Osteocyte (in vitro differentiated cells): ENCODE measurements around the gene CDH13. TPM values are rescaled to one million over a fixed set of nuclear protein-coding genes. Genes with fewer than 3 reads are reported as not detected.
A peak's percentile ranks its signal among the peaks of the same experiment; 100 is the strongest.

Experiments
- DNase-seq: peaks from one replicate; pipeline ENCODE4 v3.0.0; 2021; ENCODE audit warnings: mixed read lengths; ENCODE audit not compliant: unreplicated experiment; ENCODE audit errors: extremely low spot score
- H3K27ac Mint-ChIP-seq: one replicate; pipeline ENCODE4 v1.8.0; 2021; ENCODE audit warnings: mild to moderate bottlenecking, mixed read lengths; ENCODE audit not compliant: unreplicated experiment
- H3K27me3 Mint-ChIP-seq: one replicate; pipeline ENCODE4 v1.8.0; 2021; ENCODE audit warnings: mixed read lengths; ENCODE audit not compliant: unreplicated experiment
- H3K36me3 Mint-ChIP-seq: one replicate; pipeline ENCODE4 v1.8.0; 2021; ENCODE audit warnings: mixed read lengths; ENCODE audit not compliant: unreplicated experiment
- H3K4me1 Mint-ChIP-seq: one replicate; pipeline ENCODE4 v1.8.0; 2021; ENCODE audit warnings: mixed read lengths; ENCODE audit not compliant: unreplicated experiment
- H3K4me3 Mint-ChIP-seq: one replicate; pipeline ENCODE4 v1.8.0; 2021; ENCODE audit warnings: mild to moderate bottlenecking, moderate library complexity, mixed read lengths; ENCODE audit not compliant: unreplicated experiment
- H3K9me3 Mint-ChIP-seq: one replicate; pipeline ENCODE4 v1.8.0; 2021; ENCODE audit warnings: mixed read lengths; ENCODE audit not compliant: unreplicated experiment
- CTCF ChIP-seq: fragments of 200-600 bp; sonication (generic); IDR thresholded peaks from 2 replicates; pipeline ENCODE4 v1.5.0; 2021; ENCODE audit warnings: antibody characterized with exemption, mild to moderate bottlenecking, moderate library complexity
- total RNA-seq: library from RNA; stranded (reverse); gene quantifications from 2 replicates; pipeline ENCODE4 v1.2.1, GENCODE V29; 2021

The CDH13 gene
- total RNA-seq, 1 donor from 2014 or later, result 27.0 TPM

- H3K27ac Mint-ChIP-seq, result no peak overlapping the region
- H3K4me3 Mint-ChIP-seq, result no peak overlapping the region
- no peaks in the 10 kb centered on the region for H3K9me3 Mint-ChIP-seq
- H3K27me3 Mint-ChIP-seq, result no peaks in the 10 kb centered on the region
- no peak for TF ChIP-seq CTCF
- H3K4me1 Mint-ChIP-seq, result peaks cover 17% of the 10 kb centered on the region
- no peak for DNase-seq
- no peaks in the 10 kb centered on the region for H3K36me3 Mint-ChIP-seq
These were observed 378.9 kb downstream of the CDH13 start for GRCh38 chr16:83005653-83006160.

- DNase-seq, result no peak
- no peaks in the 10 kb centered on the region for H3K36me3 Mint-ChIP-seq
- H3K27ac Mint-ChIP-seq, result no peak overlapping the region
- H3K4me1 Mint-ChIP-seq, result peaks cover 26% of the 10 kb centered on the region
- H3K9me3 Mint-ChIP-seq, result no peaks in the 10 kb centered on the region
- H3K4me3 Mint-ChIP-seq, result no peak overlapping the region
- H3K27me3 Mint-ChIP-seq, result no peaks in the 10 kb centered on the region
- TF ChIP-seq CTCF, result no peak
These were observed 384.3 kb downstream of the CDH13 start for GRCh38 chr16:83010776-83011720.

- no peaks in the 10 kb centered on the region for H3K9me3 Mint-ChIP-seq
These were observed 385.2 kb downstream of the CDH13 start for GRCh38 chr16:83011939-83012338.

GRCh38 chr16:83013071-83013470 lies 386.3 kb downstream of the CDH13 start:
- Mint-ChIP-seq H3K4me3 (no peak overlapping the region), H3K27me3 (no peaks in the 10 kb centered on the region), H3K4me1 (peaks cover 26% of the 10 kb centered on the region), H3K36me3 (no peaks in the 10 kb centered on the region), H3K9me3 (no peaks in the 10 kb centered on the region), H3K27ac (no peak overlapping the region)
- TF ChIP-seq CTCF, result no peak
- no peak for DNase-seq

More at GRCh38 chr16:83011939-83012338, 385.2 kb downstream of the CDH13 start:
- peak overlapping the region; percentile 39 for H3K27ac Mint-ChIP-seq
- no peaks in the 10 kb centered on the region for H3K36me3 Mint-ChIP-seq
- TF ChIP-seq CTCF, result no peak
- peaks cover 26% of the 10 kb centered on the region for H3K4me1 Mint-ChIP-seq
- H3K4me3 Mint-ChIP-seq, result no peak overlapping the region
- DNase-seq, result no peak
- no peaks in the 10 kb centered on the region for H3K27me3 Mint-ChIP-seq

- Mint-ChIP-seq H3K4me3 (no peak overlapping the region), H3K27me3 (no peaks in the 10 kb centered on the region), H3K36me3 (no peaks in the 10 kb centered on the region), H3K9me3 (peaks cover 5% of the 10 kb centered on the region), H3K4me1 (peaks cover 7% of the 10 kb centered on the region), H3K27ac (no peak overlapping the region)
- DNase-seq, result no peak
- no peak for TF ChIP-seq CTCF
These were observed 393.2 kb downstream of the CDH13 start for GRCh38 chr16:83019963-83020362.
